Cardiac fibroblast (primary cell): Measurements from ENCODE around the gene OLIG3.

ENCODE experiments used
- DNase-seq, 2 donors: peaks; one replicate each; pipeline versions ENCODE4 v3.0.0 to v3.0.0-alpha.2; 2010; ENCODE audit warnings: low read depth in 2 of 2
- H3K4me3 ChIP-seq, 2 donors: replicated peaks in 1 of 2; 1 replicate in 1 of 2; 2 replicates in 1 of 2; pipeline ENCODE4 v1.5.1; 2011; ENCODE audit warnings: low read depth in 2 of 2, low read length in 2 of 2, mild to moderate bottlenecking in 2 of 2, moderate library complexity in 1 of 2
- CTCF ChIP-seq: IDR thresholded peaks from one replicate; pipeline ENCODE4 v1.5.1; 2011; ENCODE audit warnings: low read depth, mild to moderate bottlenecking, low read length, inconsistent platforms

OLIG3 gene

DNA sequence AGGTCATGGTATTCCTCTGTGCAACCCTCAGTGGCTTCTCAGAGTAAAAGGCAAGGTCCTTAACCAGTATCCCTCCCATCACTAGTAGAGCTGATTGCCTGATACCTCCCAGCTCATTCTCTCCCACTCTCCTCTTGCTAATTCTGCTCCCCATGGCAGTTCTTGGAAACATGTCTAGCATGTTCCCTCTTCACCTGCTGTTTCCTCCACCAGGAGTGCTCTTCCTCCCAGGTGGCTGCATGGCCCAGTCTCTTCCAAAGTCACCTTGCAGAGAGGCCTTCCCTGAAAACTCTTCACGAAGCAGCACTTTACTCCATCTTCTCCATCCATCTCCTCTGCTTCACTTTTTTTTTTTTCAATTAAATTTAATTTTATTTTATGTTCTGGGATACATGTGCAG is 36.2 kb upstream of the OLIG3 start:
- no peak for DNase-seq
- TF ChIP-seq CTCF, result no peak
- no peak overlapping the region for H3K4me3 ChIP-seq

DNA sequence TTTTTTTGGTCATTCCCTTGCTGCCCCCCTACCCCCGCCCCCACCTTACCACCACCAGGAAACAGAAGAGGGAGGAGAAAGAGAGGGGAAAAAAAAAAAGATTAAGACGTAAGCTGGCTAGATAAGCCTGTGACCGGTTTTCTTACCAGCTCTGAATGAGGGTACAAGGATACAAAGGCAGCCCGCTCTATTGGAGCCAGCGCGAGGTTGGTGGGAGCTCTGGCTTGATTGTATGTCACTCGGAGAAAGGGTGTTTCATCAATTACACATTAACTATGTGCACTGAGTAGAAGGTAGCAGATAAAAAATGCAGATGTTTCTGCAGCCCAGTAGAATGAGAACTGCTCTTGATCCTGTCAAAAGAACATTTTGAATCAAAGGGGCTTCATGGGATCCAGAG is 28.6 kb upstream of the OLIG3 start:
- no peak for TF ChIP-seq CTCF
- no peak overlapping the region for H3K4me3 ChIP-seq
- DNase-seq, result no peak

DNA sequence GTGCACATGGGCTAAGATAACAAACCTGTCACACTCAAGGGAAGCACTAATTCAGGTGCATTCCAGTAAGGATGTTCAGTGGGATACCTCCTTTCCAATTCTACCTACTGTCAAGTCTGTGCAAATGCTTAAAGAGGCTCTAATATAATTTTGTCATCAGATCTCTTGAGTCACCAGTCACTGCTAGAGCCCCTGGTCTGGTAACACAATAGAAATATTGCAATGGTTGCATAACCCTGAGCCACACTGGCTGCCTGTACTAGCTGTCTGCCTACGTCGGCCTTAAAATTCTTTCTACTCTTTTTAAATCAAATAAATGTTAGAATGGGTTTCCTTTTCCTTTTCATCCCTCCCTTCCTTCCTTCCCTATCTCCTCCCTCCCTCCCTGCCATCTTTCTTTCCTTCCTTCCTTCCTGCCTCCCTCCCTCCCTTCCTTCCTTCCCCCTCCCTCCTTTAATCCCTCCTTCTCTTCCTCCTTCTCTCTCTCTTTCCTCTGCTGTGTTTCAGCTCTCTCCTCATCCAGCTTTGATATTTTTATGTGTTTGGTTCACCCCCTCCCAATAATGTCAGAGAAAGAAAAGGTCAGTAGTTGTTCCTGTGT is 28.1 kb upstream of the OLIG3 start:
- DNase-seq, result no peak
- H3K4me3 ChIP-seq, result no peak overlapping the region
- TF ChIP-seq CTCF, result no peak

DNA sequence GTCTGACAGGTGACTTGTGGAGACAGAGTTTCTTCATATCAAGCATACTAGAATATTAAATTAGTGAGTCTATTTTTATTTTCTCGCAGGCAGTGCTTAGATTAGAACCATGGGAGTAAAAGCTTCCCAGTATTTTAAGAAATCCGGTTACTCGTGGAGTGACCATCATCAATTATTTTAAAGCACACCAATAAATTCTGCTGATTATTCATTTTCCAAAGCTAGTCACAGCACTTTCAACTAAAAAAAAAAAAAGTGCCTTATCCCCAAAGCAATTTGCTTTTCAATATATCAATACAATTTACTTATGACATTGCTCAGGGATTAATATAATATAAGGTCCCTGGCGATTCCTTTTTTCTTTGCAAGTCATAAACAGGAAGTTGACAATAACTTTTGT is 26.3 kb upstream of the OLIG3 start:
- no peak for TF ChIP-seq CTCF
- DNase-seq, result no peak
- no peak overlapping the region for H3K4me3 ChIP-seq

DNA sequence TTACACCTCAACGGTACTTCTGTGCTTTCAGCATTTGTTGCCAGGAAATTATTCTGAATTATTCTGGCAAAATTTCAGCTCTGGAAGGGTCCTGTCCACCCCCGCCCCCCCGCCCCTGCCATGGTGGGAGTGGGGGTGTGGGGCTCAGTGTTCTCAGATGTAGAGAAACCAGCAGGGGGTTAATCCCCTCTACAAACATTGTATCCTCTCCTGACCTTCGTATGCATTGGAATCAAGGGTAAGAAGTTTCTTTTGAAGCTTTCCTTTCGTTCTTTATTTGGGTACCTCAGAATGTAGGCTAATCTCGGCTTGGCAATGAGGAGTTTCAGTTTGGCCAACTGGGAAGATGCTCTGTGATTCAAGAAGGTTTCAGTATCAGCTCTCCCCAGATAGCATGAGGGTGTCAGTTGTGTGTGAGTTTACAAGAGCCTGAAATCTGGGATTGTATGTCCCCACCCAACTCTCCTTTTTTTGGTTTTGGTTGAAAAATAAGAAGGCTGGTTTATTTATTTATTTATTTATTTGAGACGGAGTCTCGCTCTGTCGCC is 25.5 kb upstream of the OLIG3 start:
- no peak overlapping the region for H3K4me3 ChIP-seq
- no peak for DNase-seq
- no peak for TF ChIP-seq CTCF

DNA sequence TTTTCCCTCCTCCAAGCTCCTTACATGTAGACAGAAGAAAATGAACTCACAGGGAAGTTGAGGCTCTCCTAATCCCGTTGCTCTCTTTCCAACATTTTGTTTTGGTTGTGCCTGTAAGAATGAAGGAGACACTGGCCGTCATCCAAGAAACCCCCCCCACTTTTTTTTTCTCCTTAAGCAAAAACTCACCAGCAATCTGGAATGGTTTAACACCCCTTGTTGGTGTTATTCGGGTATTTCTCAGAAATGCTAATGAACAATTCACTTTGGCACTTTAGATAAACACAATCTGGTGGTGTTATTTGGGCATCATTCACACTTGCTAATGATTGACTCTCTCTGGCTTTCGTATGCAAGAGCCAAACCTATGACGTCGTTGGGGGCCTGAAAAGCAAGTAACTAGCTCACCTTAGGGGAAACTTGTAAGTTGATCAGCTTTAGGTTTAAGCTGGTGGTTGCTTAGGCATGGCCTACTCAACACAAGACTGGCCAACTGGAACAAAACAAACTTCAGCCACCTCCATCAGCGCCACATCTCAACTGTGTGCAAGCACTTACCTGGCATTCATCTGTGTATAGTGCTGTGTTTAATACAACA is 24.3 kb upstream of the OLIG3 start:
- no peak for TF ChIP-seq CTCF
- DNase-seq, result no peak
- no peak overlapping the region for H3K4me3 ChIP-seq

- TF ChIP-seq CTCF, result no peak
Observed at GRCh38 chr6:137514418-137514817, 20.2 kb upstream of the OLIG3 start.

More at GRCh38 chr6:137514418-137514817, 20.2 kb upstream of the OLIG3 start:
- H3K4me3 ChIP-seq, result no peak overlapping the region
- DNase-seq, result no peak
